Hepatic stellate cell (primary cell): ENCODE measurements around the gene ACSF2.

Experiments
- DNase-seq: peaks from one replicate; pipeline ENCODE4 v3.0.0; 2011; ENCODE audit warnings: low spot score

The ACSF2 gene

DNA sequence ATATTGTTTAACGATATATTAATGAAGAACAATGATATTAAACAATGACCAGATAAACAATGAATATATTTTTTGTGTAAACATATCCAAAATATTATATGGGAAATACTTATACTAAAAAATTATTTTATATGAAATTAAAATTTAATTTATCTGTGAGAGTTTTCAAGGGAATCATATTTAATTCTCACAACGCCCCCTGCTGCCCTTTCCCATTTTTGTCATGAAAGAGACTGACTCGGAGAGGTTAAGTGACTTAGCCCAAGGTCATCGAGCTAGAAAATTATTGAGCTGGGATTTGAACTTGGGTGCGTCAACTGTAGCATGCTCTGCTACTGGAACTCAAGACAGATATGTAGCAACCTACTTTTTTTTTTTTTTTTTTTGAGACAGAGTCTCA is 75.0 kb downstream of the ACSF2 start:
- DNase-seq = no peak

- DNase-seq = no peak
These were observed 76.4 kb downstream of the ACSF2 start for GRCh38 chr17:50502301-50502990.

- DNase-seq = no peak
These were observed 79.6 kb downstream of the ACSF2 start for GRCh38 chr17:50505591-50506130.

GRCh38 chr17:50506298-50506697 is 80.3 kb downstream of the ACSF2 start:
- DNase-seq = no peak

DNA sequence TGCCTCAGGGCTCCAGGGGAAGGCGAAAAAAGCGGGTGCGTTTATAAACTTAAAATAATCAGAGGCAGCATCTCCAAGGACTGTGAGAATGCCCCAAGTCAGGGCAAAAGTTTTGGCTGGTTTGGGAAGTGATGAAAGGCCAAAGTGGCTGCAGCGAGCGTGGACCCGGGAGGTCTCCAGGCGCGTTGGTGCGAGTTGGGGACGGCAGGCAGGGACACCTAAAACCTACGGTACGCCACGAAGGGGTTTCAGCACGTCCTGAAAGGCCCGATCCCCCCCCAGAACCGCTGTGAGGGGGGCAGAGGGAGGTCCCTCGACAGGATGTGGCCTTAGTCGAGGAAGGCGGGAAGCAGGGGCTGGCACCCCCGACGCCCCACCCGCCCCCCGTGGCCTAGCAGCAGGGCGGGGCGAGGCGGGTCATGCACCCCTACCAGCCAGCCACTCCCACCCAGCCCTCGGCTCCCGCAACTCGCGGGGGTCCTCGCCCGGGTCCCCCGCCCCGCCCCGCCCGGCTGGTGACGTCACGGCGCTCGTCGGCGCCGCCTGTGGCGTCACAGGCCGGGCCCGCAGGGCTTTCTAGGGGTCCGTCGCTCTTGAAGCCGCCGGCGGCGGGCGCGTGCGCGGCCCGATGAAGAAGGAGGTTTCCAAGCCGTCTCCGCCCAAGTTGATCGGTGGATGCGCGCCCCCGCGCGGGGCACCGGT is 82.0 kb downstream of the ACSF2 start, which contains the start of gene MYCBPAP:
Gene MYCBPAP, plus strand, starts transcription at position 569 of the 702 bp plus-strand sequence. CDS start 236 bp downstream, outside the sequence.
- peak; percentile 82 for DNase-seq

DNA sequence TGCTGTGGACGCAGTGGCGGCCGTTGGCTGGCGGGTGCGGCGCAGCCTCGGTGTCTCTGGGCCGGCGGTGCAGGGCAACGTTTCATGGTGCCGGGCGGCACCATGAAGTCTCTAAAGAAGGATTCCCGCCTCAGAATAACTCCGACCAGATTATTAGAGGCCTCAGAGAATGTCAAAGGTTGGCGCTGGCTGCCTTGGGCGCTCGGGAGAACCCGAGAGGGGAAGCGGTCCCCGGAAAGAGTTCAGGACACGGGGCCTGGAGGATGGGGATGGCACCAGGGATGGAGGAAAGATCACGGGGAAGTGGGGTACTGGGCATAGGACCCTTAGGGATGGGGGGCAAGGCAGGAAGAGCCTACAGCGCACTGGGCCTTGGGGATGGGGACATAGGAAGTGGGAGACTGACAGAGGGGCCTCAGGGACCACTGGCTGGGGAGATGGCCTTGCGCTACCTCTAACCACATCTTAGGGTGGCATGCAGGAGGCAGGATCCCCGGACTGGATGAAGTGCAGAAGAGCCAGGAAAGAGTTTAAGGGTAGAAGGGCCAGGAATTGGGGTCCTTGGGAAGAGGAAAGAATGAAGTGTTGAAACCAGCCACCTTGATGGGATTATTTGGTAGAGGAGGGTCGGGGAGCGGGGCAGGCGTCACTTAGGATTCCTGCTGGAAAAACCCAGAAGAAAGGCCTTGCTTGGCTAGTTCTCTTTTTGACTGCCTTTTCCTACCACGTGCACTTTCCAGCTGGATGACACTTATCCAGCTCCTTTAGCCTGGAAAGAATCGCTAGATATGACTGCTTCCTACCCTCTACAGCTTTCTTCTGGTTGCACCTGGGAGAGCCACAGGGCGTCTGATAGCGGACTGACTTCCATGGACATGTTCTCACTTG is 82.8 kb downstream of the ACSF2 start:
- no peak for DNase-seq

DNA sequence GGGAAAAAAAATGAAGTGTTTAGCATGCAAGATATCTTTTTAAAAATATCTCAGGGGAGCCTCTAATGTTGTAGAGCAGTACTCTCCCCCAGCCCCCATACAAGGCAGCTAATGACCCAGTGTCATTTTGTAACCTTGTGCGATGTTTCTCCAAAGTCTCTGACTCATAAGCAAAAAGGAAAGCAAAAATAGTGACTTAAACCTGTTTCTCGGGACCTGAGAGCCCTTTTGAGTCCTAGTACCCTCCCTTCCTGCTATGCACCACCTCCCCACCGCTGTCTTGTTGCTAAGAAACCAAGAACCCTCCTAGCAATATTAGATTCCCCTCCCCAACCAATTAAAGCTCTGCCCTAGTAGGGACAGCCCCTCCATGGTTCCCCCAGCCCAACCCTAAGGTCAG is 85.0 kb downstream of the ACSF2 start:
- DNase-seq = peak; percentile 53

GRCh38 chr17:50513495-50513894 is 87.5 kb downstream of the ACSF2 start:
- DNase-seq = no peak

DNA sequence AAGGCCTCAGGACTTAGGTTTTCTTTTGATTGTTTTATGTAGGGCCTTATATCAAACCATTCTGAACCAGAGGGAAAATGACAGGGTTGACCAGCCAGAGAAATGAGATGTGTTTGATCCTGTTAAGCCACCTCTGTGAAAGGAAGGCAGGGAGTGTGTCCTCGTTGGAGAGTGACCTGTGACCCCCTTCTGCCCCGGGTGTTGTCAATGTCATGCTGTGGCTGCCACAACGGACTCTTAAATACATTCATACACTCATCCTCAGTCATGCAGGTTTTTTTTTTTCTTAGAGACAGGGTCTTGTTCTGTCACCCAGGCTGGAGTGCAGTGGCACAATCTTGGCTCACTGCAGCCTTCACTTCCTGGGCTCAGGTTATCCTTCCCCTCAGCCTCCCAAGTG is 88.4 kb downstream of the ACSF2 start:
- DNase-seq = no peak

- no peak for DNase-seq
These were observed 89.1 kb downstream of the ACSF2 start for GRCh38 chr17:50514936-50515702.

- no peak for DNase-seq
These were observed 91.0 kb downstream of the ACSF2 start for GRCh38 chr17:50517011-50517410.

DNA sequence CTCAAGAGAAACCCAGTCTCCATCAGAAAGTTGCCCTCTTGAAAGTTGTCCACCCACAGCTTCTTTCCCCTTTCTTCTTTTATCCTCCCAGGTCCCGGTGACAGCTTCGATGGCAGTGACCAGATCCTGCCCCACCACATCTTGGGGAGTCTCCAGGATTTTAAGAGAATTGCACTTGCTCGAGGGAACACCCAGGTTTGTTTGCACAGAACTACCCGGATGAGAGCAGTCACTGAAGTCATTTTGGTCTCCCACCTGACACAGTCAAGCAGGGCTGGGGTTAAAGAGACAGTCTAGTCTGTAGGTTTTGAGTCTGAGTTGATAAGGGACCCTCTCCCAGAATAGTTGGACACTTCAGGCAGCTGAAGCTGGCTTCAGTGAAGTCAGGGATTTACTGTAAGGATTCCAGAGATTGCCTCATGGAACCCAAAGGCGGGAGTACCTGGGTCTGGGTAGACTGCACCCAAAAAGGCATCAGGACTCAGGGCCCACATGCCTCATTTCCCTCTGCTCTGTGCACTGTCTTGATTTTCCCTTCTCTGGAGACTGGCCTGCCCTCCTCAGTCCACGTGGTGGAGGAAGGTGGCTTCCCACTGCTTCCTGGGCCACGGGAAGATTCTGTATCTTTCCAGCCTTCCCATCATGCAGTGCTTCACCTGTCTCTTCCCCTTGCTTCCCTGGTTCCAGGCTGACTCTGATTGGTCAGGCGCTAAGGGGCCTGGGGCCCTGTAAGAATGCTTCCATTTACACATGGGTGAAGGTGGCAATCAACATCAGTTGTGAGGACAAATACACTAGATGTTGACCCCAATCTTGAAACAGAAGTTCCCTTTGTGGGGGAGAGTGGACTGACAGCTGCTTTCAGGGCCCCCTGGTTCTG is 91.7 kb downstream of the ACSF2 start:
- DNase-seq = no peak

DNA sequence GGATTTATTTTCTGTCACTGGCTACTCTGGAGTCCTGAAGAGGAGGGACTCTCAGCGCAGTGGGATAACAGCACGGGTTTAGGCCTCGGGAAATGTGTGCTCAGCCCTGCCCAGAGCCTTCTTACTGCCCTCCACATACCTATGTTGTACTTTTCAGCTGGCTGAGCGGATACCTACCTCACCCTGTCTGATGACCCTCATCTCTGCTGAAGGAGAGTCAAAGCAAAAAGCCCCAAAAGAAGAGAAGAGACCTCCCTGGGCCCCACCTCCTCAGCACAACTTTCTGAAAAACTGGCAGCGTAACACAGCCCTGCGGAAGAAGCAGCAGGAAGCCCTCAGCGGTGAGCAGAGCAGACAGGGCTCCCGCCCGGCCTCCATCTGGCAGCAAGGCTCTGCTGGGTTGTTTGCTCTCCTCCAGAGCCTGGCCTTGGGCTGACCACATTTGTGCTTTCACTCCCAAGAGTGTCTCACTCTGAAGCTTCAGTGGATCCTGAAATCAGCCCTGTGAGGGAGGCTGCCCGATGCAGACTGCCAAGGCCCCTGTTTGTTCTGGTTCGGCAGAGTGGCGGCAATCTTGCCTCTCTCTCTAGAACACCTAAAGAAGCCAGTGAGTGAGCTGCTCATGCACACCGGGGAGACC is 92.5 kb downstream of the ACSF2 start:
- no peak for DNase-seq

DNA sequence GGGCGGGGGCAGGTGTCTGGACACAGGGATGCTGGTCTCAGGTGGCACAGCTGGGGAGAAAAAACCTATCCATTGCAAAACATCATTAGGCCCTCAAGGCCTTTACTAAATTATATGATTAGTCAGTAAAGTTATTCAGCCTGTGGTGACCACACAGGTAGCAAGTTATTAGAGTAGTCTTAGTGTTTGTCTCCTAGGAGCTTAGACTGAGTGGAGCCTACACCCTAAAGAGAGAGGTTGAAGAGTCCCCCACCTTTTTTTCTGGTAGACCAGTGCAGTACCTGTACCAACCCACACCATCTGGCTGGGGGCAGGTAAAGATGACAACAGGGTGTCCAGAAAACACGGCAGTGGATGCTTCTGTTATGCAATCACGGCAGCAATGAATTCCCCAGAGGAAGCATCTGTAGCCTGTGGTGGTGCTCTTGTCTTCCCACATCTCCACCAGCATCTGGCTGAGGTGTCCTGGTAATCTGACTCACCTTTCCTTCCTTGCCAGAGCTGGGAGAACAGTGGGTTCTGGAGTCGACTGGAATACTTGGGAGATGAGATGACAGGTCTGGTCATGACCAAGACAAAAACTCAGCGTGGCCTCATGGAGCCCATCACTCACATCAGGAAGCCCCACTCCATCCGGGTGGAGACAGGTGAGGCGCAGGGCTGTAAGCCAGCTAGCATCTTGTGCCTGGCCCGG is 93.3 kb downstream of the ACSF2 start:
- DNase-seq = no peak

- DNase-seq = no peak
These were observed 94.5 kb downstream of the ACSF2 start for GRCh38 chr17:50520483-50520882.

DNA sequence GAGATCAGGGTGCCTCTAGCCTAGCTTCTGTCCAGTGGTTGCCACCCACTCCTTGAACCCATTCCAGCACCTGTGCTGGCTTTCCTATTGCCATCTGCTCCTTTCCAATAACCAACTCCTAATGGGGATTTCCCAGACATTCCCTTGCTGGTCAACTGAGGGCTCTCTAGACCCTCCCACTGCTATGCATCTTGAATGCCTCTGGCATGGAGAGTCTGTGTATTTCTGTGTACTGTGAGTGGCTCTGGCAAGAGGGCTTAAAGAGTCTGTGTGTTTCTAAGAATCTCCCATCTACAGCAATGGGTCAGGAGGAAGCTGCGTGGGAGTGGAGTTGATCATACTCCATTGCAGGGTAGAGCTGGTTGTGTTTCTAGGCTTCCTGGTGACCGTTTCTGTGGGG is 95.5 kb downstream of the ACSF2 start:
- DNase-seq = no peak

DNA sequence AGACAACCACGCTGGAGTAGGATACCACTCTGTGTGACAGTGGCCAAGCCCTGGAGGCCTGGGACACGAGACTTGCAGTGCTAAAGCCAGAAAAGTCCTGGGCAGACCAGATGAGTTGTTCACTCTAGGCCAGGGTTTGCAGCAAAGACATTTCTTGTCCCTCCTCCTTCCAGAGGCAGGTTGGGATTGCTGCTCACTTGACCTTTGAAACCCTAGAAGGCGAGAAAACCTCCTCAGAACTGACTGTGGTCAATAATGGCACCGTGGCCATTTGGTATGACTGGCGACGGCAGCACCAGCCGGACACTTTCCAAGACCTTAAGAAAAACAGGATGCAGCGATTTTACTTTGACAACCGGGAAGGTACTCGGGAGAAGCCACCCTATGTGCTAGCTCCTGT is 96.7 kb downstream of the ACSF2 start:
- DNase-seq = no peak

- DNase-seq = no peak
These were observed 97.2 kb downstream of the ACSF2 start for GRCh38 chr17:50523208-50523607.
